Dermis blood vessel endothelial cell (primary cell): Measurements from ENCODE around the gene SEMA3G. TPM values are rescaled to one million over a fixed set of nuclear protein-coding genes. Genes with fewer than 3 reads are reported as not detected.

Source experiments
- DNase-seq: peaks from one replicate; pipeline ENCODE4 v3.0.0; 2010
- total RNA-seq: library from RNA; depleted of rRNA; stranded (reverse); fragments of >200 nt; gene quantifications from 2 replicates; pipeline ENCODE4 v1.2.3, GENCODE V29; 2014

Gene SEMA3G
- total RNA-seq, 1 donor from 2014 or later, result 30.5 TPM

- DNase-seq, result no peak
Measured at GRCh38 chr3:52479037-52479876, 34.4 kb upstream of the SEMA3G start.

GRCh38 chr3:52477796-52478095, 32.8 kb upstream of the SEMA3G start:
- DNase-seq, result no peak

- no peak for DNase-seq
Measured at GRCh38 chr3:52477076-52477795, 32.3 kb upstream of the SEMA3G start.

GRCh38 chr3:52473026-52473425, 28.1 kb upstream of the SEMA3G start:
- DNase-seq, result no peak

GRCh38 chr3:52472239-52473000, 27.5 kb upstream of the SEMA3G start:
- DNase-seq, result no peak

- DNase-seq, result peak; percentile 84
Measured at GRCh38 chr3:52471371-52472238, 26.7 kb upstream of the SEMA3G start.

GRCh38 chr3:52470920-52471319, 26.0 kb upstream of the SEMA3G start:
- no peak for DNase-seq

GRCh38 chr3:52469001-52469400, 24.1 kb upstream of the SEMA3G start:
- no peak for DNase-seq

GRCh38 chr3:52468336-52468735, 23.4 kb upstream of the SEMA3G start:
- no peak for DNase-seq

- no peak for DNase-seq
Measured at GRCh38 chr3:52463416-52463815, 18.5 kb upstream of the SEMA3G start.

- no peak for DNase-seq
Measured at GRCh38 chr3:52461874-52462273, 17.0 kb upstream of the SEMA3G start.

- no peak for DNase-seq
Measured at GRCh38 chr3:52458770-52459545, 14.1 kb upstream of the SEMA3G start.

GRCh38 chr3:52458031-52458760, 13.3 kb upstream of the SEMA3G start:
- DNase-seq, result no peak

- DNase-seq, result no peak
Measured at GRCh38 chr3:52456800-52457183, 11.9 kb upstream of the SEMA3G start.

- peak; percentile 37 for DNase-seq
Measured at GRCh38 chr3:52456169-52456799, 11.4 kb upstream of the SEMA3G start.

GRCh38 chr3:52455283-52456168, 10.6 kb upstream of the SEMA3G start, which contains the start of gene NISCH:
Gene NISCH (plus strand): TSS chr3:52455604. CDS start chr3:52455642, 38 bp downstream.
- peak; percentile 90 for DNase-seq

- no peak for DNase-seq
Measured at GRCh38 chr3:52454938-52455282, 10.0 kb upstream of the SEMA3G start.

- DNase-seq, result no peak
Measured at GRCh38 chr3:52454250-52454937, 9.5 kb upstream of the SEMA3G start.
